GM23338 (cell line): ENCODE data around the gene TNFRSF1A. TPM values are rescaled to one million over a fixed set of nuclear protein-coding genes. Genes with fewer than 3 reads are reported as not detected.

Source experiments
- ATAC-seq: fragments of 200-7000 bp; cut with Tn5 transposase; 3 replicates; pipeline ENCODE4 v1.9.1; 2020
- DNase-seq: peaks from one replicate; pipeline ENCODE4 v3.0.0-alpha.2; 2015; ENCODE audit warnings: low spot score
- H2AFZ ChIP-seq: fragments of 200-600 bp; sonication (generic); 2 replicates; pipeline ENCODE4 v1.8.0; 2016; ENCODE audit warnings: antibody characterized with exemption, mild to moderate bottlenecking, moderate library complexity
- H3F3A ChIP-seq: fragments of 200-600 bp; sonication (generic); replicated peaks from 2 replicates; pipeline ENCODE4 v1.8.0; 2017; ENCODE audit warnings: antibody characterized with exemption, mixed run types, low read depth
- H3K27ac ChIP-seq: fragments of 200-600 bp; sonication (generic); 2 replicates; pipeline ENCODE4 v1.6.1; 2016; ENCODE audit warnings: low read depth
- H3K27me3 ChIP-seq: fragments of 200-600 bp; sonication (generic); 2 replicates; pipeline ENCODE4 v1.8.0; 2016; ENCODE audit warnings: mild to moderate bottlenecking, mixed run types, moderate library complexity; ENCODE audit not compliant: insufficient read depth
- H3K36me3 ChIP-seq: fragments of 200-600 bp; sonication (generic); 2 replicates; pipeline ENCODE4 v1.8.0; 2016; ENCODE audit warnings: mild to moderate bottlenecking; ENCODE audit not compliant: insufficient read depth
- H3K4me1 ChIP-seq: fragments of 200-600 bp; sonication (generic); 2 replicates; pipeline ENCODE4 v1.8.0; 2016; ENCODE audit warnings: mild to moderate bottlenecking, moderate library complexity; ENCODE audit not compliant: insufficient read depth
- H3K4me2 ChIP-seq: fragments of 200-600 bp; sonication (generic); 2 replicates; pipeline ENCODE4 v1.7.1; 2017; ENCODE audit warnings: mixed run types
- H3K4me3 ChIP-seq: fragments of 200-600 bp; sonication (generic); 2 replicates; pipeline ENCODE4 v1.6.1; 2016; ENCODE audit warnings: mixed run types
- H3K79me2 ChIP-seq: fragments of 200-600 bp; sonication (generic); replicated peaks from 2 replicates; pipeline ENCODE4 v1.8.0; 2017; ENCODE audit warnings: mild to moderate bottlenecking; ENCODE audit not compliant: insufficient read depth
- H3K9me2 ChIP-seq: fragments of 200-600 bp; sonication (generic); 2 replicates; pipeline ENCODE4 v1.8.0; 2017; ENCODE audit not compliant: insufficient read depth
- H4K20me1 ChIP-seq: fragments of 200-600 bp; sonication (generic); replicated peaks from 2 replicates; pipeline ENCODE4 v1.8.0; 2017; ENCODE audit warnings: mild to moderate bottlenecking; ENCODE audit not compliant: insufficient read depth
- H3K27ac Mint-ChIP-seq: 2 replicates; pipeline ENCODE4 v1.8.0; 2020; ENCODE audit warnings: inconsistent platforms, mild to moderate bottlenecking, moderate library complexity, mixed read lengths
- H3K27me3 Mint-ChIP-seq: 3 replicates; pipeline ENCODE4 v1.8.0; 2022; ENCODE audit warnings: low read depth, mild to moderate bottlenecking, moderate library complexity, mixed read lengths, inconsistent platforms; ENCODE audit not compliant: insufficient read depth, poor library complexity
- H3K36me3 Mint-ChIP-seq: 3 replicates; pipeline ENCODE4 v1.8.0; 2021; ENCODE audit warnings: low read depth, mild to moderate bottlenecking, inconsistent platforms, moderate library complexity, mixed read lengths
- H3K4me1 Mint-ChIP-seq: 3 replicates; pipeline ENCODE4 v1.8.0; 2020; ENCODE audit warnings: mild to moderate bottlenecking, inconsistent platforms, mixed read lengths
- H3K4me3 Mint-ChIP-seq: 3 replicates; pipeline ENCODE4 v1.8.0; 2021; ENCODE audit warnings: moderate library complexity, mild to moderate bottlenecking, inconsistent platforms, mixed read lengths
- H3K9me3 Mint-ChIP-seq: 3 replicates; pipeline ENCODE4 v1.8.0; 2020; ENCODE audit warnings: moderate library complexity, mild to moderate bottlenecking, inconsistent platforms, mixed read lengths
- CREB1 ChIP-seq: fragments of 250-450 bp; sonication (Bioruptor Pico); IDR thresholded peaks from 2 replicates; pipeline ENCODE4 v1.5.0; 2020; ENCODE audit warnings: low read depth, mild to moderate bottlenecking, moderate library complexity
- EZH2phosphoT487 ChIP-seq: fragments of 200-600 bp; sonication (generic); IDR thresholded peaks from one replicate; pipeline ENCODE4 v1.8.1; 2018; ENCODE audit warnings: antibody characterized with exemption; ENCODE audit not compliant: unreplicated experiment
- NANOG ChIP-seq: IDR thresholded peaks from 2 replicates; pipeline ENCODE4 v1.6.1; 2016; ENCODE audit warnings: antibody characterized with exemption, borderline replicate concordance
- POLR2AphosphoS5 ChIP-seq: IDR thresholded peaks from 2 replicates; pipeline ENCODE4 v1.6.1; 2016; ENCODE audit warnings: antibody characterized with exemption, low read depth
- STAT1 ChIP-seq: IDR thresholded peaks from one replicate; pipeline ENCODE4 v1.6.1; 2016; ENCODE audit warnings: antibody characterized with exemption; ENCODE audit not compliant: unreplicated experiment
- ZNF114 ChIP-seq: fragments of 250-450 bp; sonication (Bioruptor Pico); IDR thresholded peaks from 2 replicates; pipeline ENCODE4 v1.5.0; 2020; ENCODE audit warnings: mild to moderate bottlenecking, moderate library complexity
- ZNF331 ChIP-seq: fragments of 250-450 bp; sonication (Bioruptor Pico); IDR thresholded peaks from 2 replicates; pipeline ENCODE4 v1.5.0; 2020; ENCODE audit warnings: low read depth, mild to moderate bottlenecking, moderate library complexity
- polyA plus RNA-seq: library from polyadenylated mRNA; unstranded; fragments of >200 nt; fragmentation: Nextera tagmentation; extraction: Ambion mirVana; gene quantifications from 2 replicates; pipeline ENCODE4 v1.2.1, GENCODE V29; 2016
- total RNA-seq: library from RNA; depleted of rRNA; stranded (reverse); fragments of >200 nt; shearing (Covaris generic); gene quantifications from 2 replicates; pipeline ENCODE4 v1.2.3, GENCODE V29; 2014
- TF ChIP-seq, protein P1 (sequence below): fragments of 250-450 bp; sonication (Bioruptor Pico); IDR thresholded peaks from 2 replicates; pipeline ENCODE4 v1.5.0; 2020; ENCODE audit warnings: mild to moderate bottlenecking, moderate library complexity
- TF ChIP-seq, protein P2 (sequence below): IDR thresholded peaks from one replicate; pipeline ENCODE4 v1.6.1; 2018; ENCODE audit warnings: antibody characterized with exemption; ENCODE audit not compliant: unreplicated experiment
- TF ChIP-seq, protein P3 (sequence below): IDR thresholded peaks from 2 replicates; pipeline ENCODE4 v1.6.1; 2016; ENCODE audit warnings: antibody characterized with exemption

Gene TNFRSF1A
- total and polyA plus RNA-seq, 2 experiments from 2014 or later = 24.3 to 43.4 TPM

DNA sequence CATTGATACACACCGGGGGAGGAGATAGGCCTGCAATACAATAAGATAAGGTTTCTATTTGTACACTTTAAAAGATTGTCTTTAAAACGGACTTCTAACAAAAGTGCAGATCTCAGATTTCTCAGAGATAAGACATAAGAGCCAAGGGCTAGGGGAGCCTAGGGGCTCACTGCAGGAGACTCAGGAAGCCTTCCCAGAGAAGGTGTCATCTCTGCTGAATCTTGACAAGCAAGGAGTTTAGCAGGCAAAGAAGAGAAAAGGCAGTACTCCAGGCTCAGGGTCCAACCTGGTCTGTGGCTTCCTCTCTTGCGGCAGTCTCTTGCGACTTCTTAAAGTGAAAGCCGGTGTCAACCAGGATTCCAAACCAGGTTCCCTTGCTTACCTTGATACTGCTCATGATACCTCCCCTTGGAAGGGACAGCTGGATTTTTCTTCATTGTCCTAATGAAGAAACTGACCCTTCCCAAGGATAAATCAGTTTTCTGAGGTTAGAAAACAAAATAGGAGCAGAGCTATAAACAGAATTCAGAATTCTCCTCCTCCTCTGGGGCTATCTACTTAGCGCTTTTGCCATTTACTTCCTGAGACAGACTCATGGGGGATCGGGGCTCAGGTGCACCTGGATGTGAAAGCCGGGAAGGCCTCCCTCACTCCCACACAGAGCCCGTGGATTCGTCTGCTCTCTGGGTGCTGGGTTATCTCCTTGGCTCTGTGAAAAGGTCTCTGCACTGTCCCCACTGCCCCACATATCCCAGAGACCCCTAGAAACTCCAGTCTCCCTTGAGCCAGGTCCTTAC is 35.2 kb upstream of the TNFRSF1A start:
- DNase-seq = no peak

More for the DNA sequence above, 35.2 kb upstream of the TNFRSF1A start:
- H3K27me3 Mint-ChIP-seq = peaks cover 24% of the 10 kb centered on the region
- H3K9me3 Mint-ChIP-seq = no peaks in the 10 kb centered on the region
- Histone ChIP-seq H3K36me3 (no peaks in the 10 kb centered on the region), H3K79me2 (peaks cover 31% of the 10 kb centered on the region), H3K9me2 (no peaks in the 10 kb centered on the region), H2AFZ (no peak overlapping the region), H3F3A (peaks cover 14% of the 10 kb centered on the region), H3K27ac (peak overlapping the region; percentile 98), H3K27me3 (no peaks in the 10 kb centered on the region; the same call in 1 of the 2 replicates), H3K4me2 (peak overlapping the region; percentile 92), H3K4me3 (peak overlapping the region; percentile 67; the same call in 1 of the 2 replicates), H3K4me1 (peaks cover 54% of the 10 kb centered on the region), H4K20me1 (no peaks in the 10 kb centered on the region)
- peaks cover 10% of the 10 kb centered on the region; the same call in 2 of the 3 replicates for H3K36me3 Mint-ChIP-seq
- H3K4me1 Mint-ChIP-seq = peaks cover 70% of the 10 kb centered on the region
- no peak for ATAC-seq
- peak overlapping the region; percentile 97 for H3K4me3 Mint-ChIP-seq
- H3K27ac Mint-ChIP-seq = peak overlapping the region; percentile 98
- TF ChIP-seq NANOG (no peak), POLR2AphosphoS5 (no peak), CREB1 (CRISPR knock-in tag) (no peak), EZH2phosphoT487 (no peak), ZNF331 (CRISPR knock-in tag) (no peak), STAT1 (no peak), ZNF114 (no peak)
- TF ChIP-seq, protein P1, sequence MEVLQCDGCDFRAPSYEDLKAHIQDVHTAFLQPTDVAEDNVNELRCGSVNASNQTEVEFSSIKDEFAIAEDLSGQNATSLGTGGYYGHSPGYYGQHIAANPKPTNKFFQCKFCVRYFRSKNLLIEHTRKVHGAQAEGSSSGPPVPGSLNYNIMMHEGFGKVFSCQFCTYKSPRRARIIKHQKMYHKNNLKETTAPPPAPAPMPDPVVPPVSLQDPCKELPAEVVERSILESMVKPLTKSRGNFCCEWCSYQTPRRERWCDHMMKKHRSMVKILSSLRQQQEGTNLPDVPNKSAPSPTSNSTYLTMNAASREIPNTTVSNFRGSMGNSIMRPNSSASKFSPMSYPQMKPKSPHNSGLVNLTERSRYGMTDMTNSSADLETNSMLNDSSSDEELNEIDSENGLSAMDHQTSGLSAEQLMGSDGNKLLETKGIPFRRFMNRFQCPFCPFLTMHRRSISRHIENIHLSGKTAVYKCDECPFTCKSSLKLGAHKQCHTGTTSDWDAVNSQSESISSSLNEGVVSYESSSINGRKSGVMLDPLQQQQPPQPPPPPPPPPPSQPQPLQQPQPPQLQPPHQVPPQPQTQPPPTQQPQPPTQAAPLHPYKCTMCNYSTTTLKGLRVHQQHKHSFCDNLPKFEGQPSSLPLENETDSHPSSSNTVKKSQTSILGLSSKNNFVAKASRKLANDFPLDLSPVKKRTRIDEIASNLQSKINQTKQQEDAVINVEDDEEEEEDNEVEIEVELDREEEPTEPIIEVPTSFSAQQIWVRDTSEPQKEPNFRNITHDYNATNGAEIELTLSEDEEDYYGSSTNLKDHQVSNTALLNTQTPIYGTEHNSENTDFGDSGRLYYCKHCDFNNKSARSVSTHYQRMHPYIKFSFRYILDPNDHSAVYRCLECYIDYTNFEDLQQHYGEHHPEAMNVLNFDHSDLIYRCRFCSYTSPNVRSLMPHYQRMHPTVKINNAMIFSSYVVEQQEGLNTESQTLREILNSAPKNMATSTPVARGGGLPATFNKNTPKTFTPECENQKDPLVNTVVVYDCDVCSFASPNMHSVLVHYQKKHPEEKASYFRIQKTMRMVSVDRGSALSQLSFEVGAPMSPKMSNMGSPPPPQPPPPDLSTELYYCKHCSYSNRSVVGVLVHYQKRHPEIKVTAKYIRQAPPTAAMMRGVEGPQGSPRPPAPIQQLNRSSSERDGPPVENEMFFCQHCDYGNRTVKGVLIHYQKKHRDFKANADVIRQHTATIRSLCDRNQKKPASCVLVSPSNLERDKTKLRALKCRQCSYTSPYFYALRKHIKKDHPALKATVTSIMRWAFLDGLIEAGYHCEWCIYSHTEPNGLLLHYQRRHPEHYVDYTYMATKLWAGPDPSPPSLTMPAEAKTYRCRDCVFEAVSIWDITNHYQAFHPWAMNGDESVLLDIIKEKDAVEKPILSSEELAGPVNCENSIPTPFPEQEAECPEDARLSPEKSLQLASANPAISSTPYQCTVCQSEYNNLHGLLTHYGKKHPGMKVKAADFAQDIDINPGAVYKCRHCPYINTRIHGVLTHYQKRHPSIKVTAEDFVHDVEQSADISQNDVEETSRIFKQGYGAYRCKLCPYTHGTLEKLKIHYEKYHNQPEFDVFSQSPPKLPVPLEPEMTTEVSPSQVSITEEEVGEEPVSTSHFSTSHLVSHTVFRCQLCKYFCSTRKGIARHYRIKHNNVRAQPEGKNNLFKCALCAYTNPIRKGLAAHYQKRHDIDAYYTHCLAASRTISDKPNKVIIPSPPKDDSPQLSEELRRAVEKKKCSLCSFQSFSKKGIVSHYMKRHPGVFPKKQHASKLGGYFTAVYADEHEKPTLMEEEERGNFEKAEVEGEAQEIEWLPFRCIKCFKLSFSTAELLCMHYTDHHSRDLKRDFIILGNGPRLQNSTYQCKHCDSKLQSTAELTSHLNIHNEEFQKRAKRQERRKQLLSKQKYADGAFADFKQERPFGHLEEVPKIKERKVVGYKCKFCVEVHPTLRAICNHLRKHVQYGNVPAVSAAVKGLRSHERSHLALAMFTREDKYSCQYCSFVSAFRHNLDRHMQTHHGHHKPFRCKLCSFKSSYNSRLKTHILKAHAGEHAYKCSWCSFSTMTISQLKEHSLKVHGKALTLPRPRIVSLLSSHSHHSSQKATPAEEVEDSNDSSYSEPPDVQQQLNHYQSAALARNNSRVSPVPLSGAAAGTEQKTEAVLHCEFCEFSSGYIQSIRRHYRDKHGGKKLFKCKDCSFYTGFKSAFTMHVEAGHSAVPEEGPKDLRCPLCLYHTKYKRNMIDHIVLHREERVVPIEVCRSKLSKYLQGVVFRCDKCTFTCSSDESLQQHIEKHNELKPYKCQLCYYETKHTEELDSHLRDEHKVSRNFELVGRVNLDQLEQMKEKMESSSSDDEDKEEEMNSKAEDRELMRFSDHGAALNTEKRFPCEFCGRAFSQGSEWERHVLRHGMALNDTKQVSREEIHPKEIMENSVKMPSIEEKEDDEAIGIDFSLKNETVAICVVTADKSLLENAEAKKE (CRISPR knock-in tag) = no peak
- TF ChIP-seq, protein P2, sequence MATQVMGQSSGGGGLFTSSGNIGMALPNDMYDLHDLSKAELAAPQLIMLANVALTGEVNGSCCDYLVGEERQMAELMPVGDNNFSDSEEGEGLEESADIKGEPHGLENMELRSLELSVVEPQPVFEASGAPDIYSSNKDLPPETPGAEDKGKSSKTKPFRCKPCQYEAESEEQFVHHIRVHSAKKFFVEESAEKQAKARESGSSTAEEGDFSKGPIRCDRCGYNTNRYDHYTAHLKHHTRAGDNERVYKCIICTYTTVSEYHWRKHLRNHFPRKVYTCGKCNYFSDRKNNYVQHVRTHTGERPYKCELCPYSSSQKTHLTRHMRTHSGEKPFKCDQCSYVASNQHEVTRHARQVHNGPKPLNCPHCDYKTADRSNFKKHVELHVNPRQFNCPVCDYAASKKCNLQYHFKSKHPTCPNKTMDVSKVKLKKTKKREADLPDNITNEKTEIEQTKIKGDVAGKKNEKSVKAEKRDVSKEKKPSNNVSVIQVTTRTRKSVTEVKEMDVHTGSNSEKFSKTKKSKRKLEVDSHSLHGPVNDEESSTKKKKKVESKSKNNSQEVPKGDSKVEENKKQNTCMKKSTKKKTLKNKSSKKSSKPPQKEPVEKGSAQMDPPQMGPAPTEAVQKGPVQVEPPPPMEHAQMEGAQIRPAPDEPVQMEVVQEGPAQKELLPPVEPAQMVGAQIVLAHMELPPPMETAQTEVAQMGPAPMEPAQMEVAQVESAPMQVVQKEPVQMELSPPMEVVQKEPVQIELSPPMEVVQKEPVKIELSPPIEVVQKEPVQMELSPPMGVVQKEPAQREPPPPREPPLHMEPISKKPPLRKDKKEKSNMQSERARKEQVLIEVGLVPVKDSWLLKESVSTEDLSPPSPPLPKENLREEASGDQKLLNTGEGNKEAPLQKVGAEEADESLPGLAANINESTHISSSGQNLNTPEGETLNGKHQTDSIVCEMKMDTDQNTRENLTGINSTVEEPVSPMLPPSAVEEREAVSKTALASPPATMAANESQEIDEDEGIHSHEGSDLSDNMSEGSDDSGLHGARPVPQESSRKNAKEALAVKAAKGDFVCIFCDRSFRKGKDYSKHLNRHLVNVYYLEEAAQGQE = no peak
- TF ChIP-seq, protein P3, sequence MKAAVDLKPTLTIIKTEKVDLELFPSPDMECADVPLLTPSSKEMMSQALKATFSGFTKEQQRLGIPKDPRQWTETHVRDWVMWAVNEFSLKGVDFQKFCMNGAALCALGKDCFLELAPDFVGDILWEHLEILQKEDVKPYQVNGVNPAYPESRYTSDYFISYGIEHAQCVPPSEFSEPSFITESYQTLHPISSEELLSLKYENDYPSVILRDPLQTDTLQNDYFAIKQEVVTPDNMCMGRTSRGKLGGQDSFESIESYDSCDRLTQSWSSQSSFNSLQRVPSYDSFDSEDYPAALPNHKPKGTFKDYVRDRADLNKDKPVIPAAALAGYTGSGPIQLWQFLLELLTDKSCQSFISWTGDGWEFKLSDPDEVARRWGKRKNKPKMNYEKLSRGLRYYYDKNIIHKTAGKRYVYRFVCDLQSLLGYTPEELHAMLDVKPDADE = no peak
